ENCODE results near the gene LETMD1.

- TF ChIP-seq CTCF (IDR thresholded peaks at IDR 0.05) (no peak), POLR2A (IDR thresholded peaks at IDR 0.05) (no peak)
These were observed 26.4 kb upstream of the LETMD1 start for GRCh38 chr12:51021694-51022093.
